Esophagus squamous epithelium (tissue), 4 donors: ENCODE data around the gene LEKR1.

Experiments
- CTCF ChIP-seq, 6 experiments: fragments of 450-650 bp in 4 of 6; fragments of 200-600 bp in 2 of 6; sonication (generic) in 2 of 6; IDR thresholded peaks; one replicate each; pipeline ENCODE4 v1.5.1; 2016 to 2019; ENCODE audit warnings: antibody characterized with exemption in 6 of 6, mild to moderate bottlenecking in 4 of 6, moderate library complexity in 4 of 6
- POLR2A ChIP-seq, 4 donors: fragments of 450-650 bp; IDR thresholded peaks; one replicate each; pipeline ENCODE4 v1.6.1; 2017; ENCODE audit warnings: antibody characterized with exemption in 4 of 4, mild to moderate bottlenecking in 4 of 4, moderate library complexity in 3 of 4

GRCh38 chr3:157059661-157060060 lies 233.5 kb downstream of the LEKR1 start:
- TF ChIP-seq CTCF (IDR thresholded peaks at IDR 0.05) (no peak), POLR2A (IDR thresholded peaks at IDR 0.05) (no peak)
